ENCODE results near the gene VPS33B. TPM values are rescaled to one million over a fixed set of nuclear protein-coding genes. Genes with fewer than 3 reads are reported as not detected.

Gene VPS33B
- total and polyA plus RNA-seq, 2 of the 13 experiments (the other 11 are each of a cell fraction or from before 2014, with no cell fraction given) = 15.8 to 16.5 TPM

DNA sequence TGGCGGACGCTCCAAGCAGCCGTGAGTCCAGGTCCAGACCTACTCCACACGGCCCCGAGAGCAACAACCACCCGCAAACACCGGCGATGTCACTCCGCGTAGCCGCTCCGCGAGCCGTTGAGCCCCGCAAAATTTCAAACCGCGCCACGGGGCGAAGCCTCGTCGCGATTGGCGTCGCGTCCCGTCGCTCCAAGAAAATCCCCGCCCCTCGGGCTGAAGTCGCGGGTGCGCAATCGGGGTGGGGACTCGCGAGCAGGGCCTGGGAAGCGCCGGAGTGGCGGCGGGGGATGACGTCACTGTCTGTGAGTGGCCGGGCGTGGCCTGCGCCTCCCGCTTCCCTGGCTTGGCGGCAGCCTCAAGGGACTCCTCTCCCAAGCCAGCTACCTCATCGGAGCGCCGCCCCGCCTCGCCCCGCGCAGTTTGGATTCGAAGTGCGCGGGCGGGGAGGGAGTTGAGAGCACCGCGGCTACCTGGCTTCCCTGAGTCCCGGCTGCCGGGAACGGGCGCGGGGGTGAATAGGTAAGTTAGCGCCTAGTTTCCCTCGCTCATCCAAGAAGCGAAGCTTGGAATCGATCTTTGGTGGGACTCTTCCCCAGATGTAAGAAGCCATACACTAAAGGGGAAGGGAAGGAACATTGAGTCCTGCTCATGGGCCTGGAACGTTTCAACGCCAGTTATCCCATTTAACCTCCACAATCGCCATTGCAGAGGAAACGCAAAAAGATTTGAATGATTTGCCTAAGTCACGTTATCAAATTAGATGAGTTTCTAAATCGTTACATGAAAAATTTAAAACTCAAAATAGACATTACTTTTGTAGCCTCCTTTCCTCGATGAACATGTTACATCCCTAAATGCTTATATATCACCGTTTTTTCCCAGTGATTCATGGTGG lies 27.7 kb downstream of the VPS33B start, which contains the start of gene PRC1 (continued):
- TF ChIP-seq, protein P1, sequence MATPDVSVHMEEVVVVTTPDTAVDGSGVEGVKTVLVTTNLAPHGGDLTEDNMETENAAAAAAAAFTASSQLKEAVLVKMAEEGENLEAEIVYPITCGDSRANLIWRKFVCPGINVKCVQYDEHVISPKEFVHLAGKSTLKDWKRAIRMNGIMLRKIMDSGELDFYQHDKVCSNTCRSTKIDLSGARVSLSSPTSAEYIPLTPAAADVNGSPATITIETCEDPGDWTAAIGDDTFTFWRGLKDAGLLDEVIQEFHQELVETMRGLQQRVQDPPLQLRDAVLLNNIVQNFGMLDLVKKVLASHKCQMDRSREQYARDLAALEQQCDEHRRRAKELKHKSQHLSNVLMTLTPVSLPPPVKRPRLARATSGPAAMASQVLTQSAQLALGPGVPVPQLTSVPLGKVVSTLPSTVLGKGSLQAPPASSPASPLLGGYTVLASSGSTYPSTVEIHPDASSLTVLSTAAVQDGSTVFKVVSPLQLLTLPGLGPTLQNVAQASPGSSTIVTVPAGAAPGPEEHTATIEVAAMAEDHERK (CRISPR knock-in tag; IDR thresholded peaks at IDR 0.05; ENCODE audit: low read depth) = 0 out of 2 replicates have a peak, but pooled peaks have one; percentile 58
- no peak for TF ChIP-seq HDAC6 (IDR thresholded peaks at IDR 0.05; ENCODE audit: low read depth, low read length)
- TF ChIP-seq, protein P2, sequence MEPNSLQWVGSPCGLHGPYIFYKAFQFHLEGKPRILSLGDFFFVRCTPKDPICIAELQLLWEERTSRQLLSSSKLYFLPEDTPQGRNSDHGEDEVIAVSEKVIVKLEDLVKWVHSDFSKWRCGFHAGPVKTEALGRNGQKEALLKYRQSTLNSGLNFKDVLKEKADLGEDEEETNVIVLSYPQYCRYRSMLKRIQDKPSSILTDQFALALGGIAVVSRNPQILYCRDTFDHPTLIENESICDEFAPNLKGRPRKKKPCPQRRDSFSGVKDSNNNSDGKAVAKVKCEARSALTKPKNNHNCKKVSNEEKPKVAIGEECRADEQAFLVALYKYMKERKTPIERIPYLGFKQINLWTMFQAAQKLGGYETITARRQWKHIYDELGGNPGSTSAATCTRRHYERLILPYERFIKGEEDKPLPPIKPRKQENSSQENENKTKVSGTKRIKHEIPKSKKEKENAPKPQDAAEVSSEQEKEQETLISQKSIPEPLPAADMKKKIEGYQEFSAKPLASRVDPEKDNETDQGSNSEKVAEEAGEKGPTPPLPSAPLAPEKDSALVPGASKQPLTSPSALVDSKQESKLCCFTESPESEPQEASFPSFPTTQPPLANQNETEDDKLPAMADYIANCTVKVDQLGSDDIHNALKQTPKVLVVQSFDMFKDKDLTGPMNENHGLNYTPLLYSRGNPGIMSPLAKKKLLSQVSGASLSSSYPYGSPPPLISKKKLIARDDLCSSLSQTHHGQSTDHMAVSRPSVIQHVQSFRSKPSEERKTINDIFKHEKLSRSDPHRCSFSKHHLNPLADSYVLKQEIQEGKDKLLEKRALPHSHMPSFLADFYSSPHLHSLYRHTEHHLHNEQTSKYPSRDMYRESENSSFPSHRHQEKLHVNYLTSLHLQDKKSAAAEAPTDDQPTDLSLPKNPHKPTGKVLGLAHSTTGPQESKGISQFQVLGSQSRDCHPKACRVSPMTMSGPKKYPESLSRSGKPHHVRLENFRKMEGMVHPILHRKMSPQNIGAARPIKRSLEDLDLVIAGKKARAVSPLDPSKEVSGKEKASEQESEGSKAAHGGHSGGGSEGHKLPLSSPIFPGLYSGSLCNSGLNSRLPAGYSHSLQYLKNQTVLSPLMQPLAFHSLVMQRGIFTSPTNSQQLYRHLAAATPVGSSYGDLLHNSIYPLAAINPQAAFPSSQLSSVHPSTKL (CRISPR knock-in tag; IDR thresholded peaks at IDR 0.05) = 0 out of 2 replicates have a peak, but pooled peaks have one; percentile 51
- TF ChIP-seq, protein P3, sequence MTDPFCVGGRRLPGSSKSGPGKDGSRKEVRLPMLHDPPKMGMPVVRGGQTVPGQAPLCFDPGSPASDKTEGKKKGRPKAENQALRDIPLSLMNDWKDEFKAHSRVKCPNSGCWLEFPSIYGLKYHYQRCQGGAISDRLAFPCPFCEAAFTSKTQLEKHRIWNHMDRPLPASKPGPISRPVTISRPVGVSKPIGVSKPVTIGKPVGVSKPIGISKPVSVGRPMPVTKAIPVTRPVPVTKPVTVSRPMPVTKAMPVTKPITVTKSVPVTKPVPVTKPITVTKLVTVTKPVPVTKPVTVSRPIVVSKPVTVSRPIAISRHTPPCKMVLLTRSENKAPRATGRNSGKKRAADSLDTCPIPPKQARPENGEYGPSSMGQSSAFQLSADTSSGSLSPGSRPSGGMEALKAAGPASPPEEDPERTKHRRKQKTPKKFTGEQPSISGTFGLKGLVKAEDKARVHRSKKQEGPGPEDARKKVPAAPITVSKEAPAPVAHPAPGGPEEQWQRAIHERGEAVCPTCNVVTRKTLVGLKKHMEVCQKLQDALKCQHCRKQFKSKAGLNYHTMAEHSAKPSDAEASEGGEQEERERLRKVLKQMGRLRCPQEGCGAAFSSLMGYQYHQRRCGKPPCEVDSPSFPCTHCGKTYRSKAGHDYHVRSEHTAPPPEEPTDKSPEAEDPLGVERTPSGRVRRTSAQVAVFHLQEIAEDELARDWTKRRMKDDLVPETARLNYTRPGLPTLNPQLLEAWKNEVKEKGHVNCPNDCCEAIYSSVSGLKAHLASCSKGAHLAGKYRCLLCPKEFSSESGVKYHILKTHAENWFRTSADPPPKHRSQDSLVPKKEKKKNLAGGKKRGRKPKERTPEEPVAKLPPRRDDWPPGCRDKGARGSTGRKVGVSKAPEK (CRISPR knock-in tag; IDR thresholded peaks at IDR 0.05; ENCODE audit: borderline replicate concordance) = no peak
- peak; percentile 92 for TF ChIP-seq HIVEP1 (CRISPR knock-in tag; IDR thresholded peaks at IDR 0.05)
- peak; percentile 60; the same call in 1 of the 2 replicates for TF ChIP-seq JUNB (CRISPR knock-in tag; IDR thresholded peaks at IDR 0.05; ENCODE audit: borderline replicate concordance)
- TF ChIP-seq ZNF629 (CRISPR knock-in tag; conservative IDR thresholded peaks at IDR 0.05) = peak; percentile 44; the same call in 1 of the 2 replicates
- peak; percentile 76; the same call in 1 of the 2 replicates for TF ChIP-seq ATF7-NPFF (CRISPR knock-in tag; IDR thresholded peaks at IDR 0.05; ENCODE audit: low read depth)
- TF ChIP-seq, protein P4, sequence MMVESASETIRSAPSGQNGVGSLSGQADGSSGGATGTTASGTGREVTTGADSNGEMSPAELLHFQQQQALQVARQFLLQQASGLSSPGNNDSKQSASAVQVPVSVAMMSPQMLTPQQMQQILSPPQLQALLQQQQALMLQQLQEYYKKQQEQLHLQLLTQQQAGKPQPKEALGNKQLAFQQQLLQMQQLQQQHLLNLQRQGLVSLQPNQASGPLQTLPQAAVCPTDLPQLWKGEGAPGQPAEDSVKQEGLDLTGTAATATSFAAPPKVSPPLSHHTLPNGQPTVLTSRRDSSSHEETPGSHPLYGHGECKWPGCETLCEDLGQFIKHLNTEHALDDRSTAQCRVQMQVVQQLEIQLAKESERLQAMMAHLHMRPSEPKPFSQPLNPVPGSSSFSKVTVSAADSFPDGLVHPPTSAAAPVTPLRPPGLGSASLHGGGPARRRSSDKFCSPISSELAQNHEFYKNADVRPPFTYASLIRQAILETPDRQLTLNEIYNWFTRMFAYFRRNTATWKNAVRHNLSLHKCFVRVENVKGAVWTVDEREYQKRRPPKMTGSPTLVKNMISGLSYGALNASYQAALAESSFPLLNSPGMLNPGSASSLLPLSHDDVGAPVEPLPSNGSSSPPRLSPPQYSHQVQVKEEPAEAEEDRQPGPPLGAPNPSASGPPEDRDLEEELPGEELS (CRISPR knock-in tag; IDR thresholded peaks at IDR 0.05) = 0 out of 2 replicates have a peak, but pooled peaks have one; percentile 18
- TF ChIP-seq FOXK2 (IDR thresholded peaks at IDR 0.05) = no peak
- TF ChIP-seq ESRRA (CRISPR knock-in tag; IDR thresholded peaks at IDR 0.05; ENCODE audit: low read depth) = peak; percentile 66; the same call in 1 of the 2 replicates
- TF ChIP-seq GABPA (IDR thresholded peaks at IDR 0.05; ENCODE audit: low read depth, low read length) = no peak
- peak; percentile 61 for TF ChIP-seq GABPA (CRISPR knock-in tag; IDR thresholded peaks at IDR 0.05; ENCODE audit: low read depth)
- TF ChIP-seq RBAK (CRISPR knock-in tag; IDR thresholded peaks at IDR 0.05) = no peak
- peak; percentile 57; the same call in 1 of the 2 replicates for TF ChIP-seq MAZ (IDR thresholded peaks at IDR 0.05; ENCODE audit: borderline replicate concordance, low read depth, low read length)
- peak; percentile 91 for TF ChIP-seq MAZ (CRISPR knock-in tag; IDR thresholded peaks at IDR 0.05; ENCODE audit: low read depth)
- peak; percentile 98 for TF ChIP-seq NFYC (CRISPR knock-in tag; IDR thresholded peaks at IDR 0.05)
- no peak for TF ChIP-seq ZSCAN20 (CRISPR knock-in tag; IDR thresholded peaks at IDR 0.05; ENCODE audit: borderline replicate concordance)
- peak; percentile 74; the same call in 1 of the 2 replicates for TF ChIP-seq ZNF792 (CRISPR knock-in tag; IDR thresholded peaks at IDR 0.05)
